Pancreas (tissue), 10 donors: ENCODE data around the gene RAB37. TPM values are rescaled to one million over a fixed set of nuclear protein-coding genes. Genes with fewer than 3 reads are reported as not detected.

Experiments used
- ATAC-seq, 4 donors: fragments of 200-7000 bp; cut with Tn5 transposase; one replicate each; pipeline versions ENCODE4 v1.8.0 to v1.9.1; 2020; ENCODE audit warnings: mild to moderate bottlenecking in 4 of 4, moderate library complexity in 4 of 4
- DNase-seq, 6 donors: peaks; one replicate each; pipeline ENCODE4 v3.0.0-alpha.2; 2020
- FAIRE-seq: peaks from 2 replicates; lab custom pipeline; 2012; peaks lifted over from hg19 to GRCh38; lab: Jason Lieb, UNC
- H3K27ac ChIP-seq, 4 donors: fragments of 200-600 bp; sonication (generic); 1 replicate in 3 of 4; 2 replicates in 1 of 4; pipeline versions ENCODE4 v1.5.0 to v1.8.0; 2020
- H3K27me3 ChIP-seq, 4 donors: fragments of 200-600 bp; one replicate each; pipeline ENCODE4 v1.8.0; 2021
- H3K36me3 ChIP-seq, 3 donors: fragments of 200-600 bp; sonication (generic) in 1 of 3; one replicate each; pipeline versions ENCODE4 v1.5.0 to v1.8.0; 2020 to 2021
- H3K4me1 ChIP-seq, 3 donors: fragments of 200-600 bp; one replicate each; pipeline ENCODE4 v1.8.0; 2021
- H3K4me3 ChIP-seq, 4 donors: fragments of 200-600 bp; sonication (generic) in 2 of 4; one replicate each; pipeline versions ENCODE4 v1.5.0 to v1.8.0; 2020 to 2021
- H3K9me3 ChIP-seq, 4 donors: fragments of 200-600 bp; one replicate each; pipeline ENCODE4 v1.8.0; 2021
- WGBS, 2 donors: extraction: QIAGEN DNeasy Blood & Tissue Kit; methylation state at CpG; one replicate each; pipeline ENCODE4 v1.1.7; 2013; 5-methylcytosine and 5-hydroxymethylcytosine counted together
- intact Hi-C, 3 donors: fragments of 100-400 bp; cut with DNase I; formaldehyde crosslinking; loops; one replicate each; pipeline versions ENCODE4 v1.11.1 to v1.14.2; 2022
- polyA plus RNA-seq, 2 donors: library from polyadenylated mRNA; stranded (reverse); fragments of 200-250 nt; gene quantifications; one replicate each; pipeline ENCODE4 v1.2.3, GENCODE V29; 2013
- total RNA-seq, 6 donors: library from RNA; stranded (reverse); fragmentation: NEBNext Ultra II Directional in 4 of 6; extraction: Animal tissue kit (Norgen Biotek cat#: 25700) in 4 of 6; gene quantifications; one replicate each; pipeline versions ENCODE4 v1.2.1 to v1.2.4, GENCODE V29; 2021 to 2023
- TF ChIP-seq, protein P1 (sequence below), 4 donors: fragments of 200-600 bp; sonication (generic) in 3 of 4; IDR thresholded peaks; one replicate each; pipeline versions ENCODE4 v1.5.0 to v1.8.0; 2021; ENCODE audit warnings: antibody characterized with exemption in 4 of 4
- donor health status: healthy with polysubstance abuse.
- donor health status: DM: no; HTN: no; CAD: no; lungs with moderate emphysema.
- donor health status: DM: no; HTN: no; CAD: no.
- donor health status: control.
- donor health status: control.
- donor health status: Bipolar disorder and iron deficiency.
- donor health status: DM: yes; HTN: yes; CAD: no.
- donor health status: DM: no; HTN: no; CAD: no.
- donor health status: DM: no; HTN: no; CAD: no.
- donor health status: DM: yes; HTN: yes; CAD: no.

Gene RAB37
- total and polyA plus RNA-seq, 8 donors: 0.79 to 3.1 (median 1.3) TPM

GRCh38 chr17:74694081-74694480, 43.0 kb upstream of the RAB37 start:
- DNase-seq (no peak), ATAC-seq (no peak), FAIRE-seq (no peak)
- H3K27ac ChIP-seq: no peak overlapping the region
- no peak overlapping the region for H3K4me3 ChIP-seq
- TF ChIP-seq, protein P1, sequence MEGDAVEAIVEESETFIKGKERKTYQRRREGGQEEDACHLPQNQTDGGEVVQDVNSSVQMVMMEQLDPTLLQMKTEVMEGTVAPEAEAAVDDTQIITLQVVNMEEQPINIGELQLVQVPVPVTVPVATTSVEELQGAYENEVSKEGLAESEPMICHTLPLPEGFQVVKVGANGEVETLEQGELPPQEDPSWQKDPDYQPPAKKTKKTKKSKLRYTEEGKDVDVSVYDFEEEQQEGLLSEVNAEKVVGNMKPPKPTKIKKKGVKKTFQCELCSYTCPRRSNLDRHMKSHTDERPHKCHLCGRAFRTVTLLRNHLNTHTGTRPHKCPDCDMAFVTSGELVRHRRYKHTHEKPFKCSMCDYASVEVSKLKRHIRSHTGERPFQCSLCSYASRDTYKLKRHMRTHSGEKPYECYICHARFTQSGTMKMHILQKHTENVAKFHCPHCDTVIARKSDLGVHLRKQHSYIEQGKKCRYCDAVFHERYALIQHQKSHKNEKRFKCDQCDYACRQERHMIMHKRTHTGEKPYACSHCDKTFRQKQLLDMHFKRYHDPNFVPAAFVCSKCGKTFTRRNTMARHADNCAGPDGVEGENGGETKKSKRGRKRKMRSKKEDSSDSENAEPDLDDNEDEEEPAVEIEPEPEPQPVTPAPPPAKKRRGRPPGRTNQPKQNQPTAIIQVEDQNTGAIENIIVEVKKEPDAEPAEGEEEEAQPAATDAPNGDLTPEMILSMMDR (IDR thresholded peaks at IDR 0.05): no peak
- H3K9me3 ChIP-seq: no peaks in the 10 kb centered on the region
- H3K4me1 ChIP-seq: no peaks in the 10 kb centered on the region
- H3K36me3 ChIP-seq: no peaks in the 10 kb centered on the region
- H3K27me3 ChIP-seq: no peaks in the 10 kb centered on the region
- 76 to 83% methylated on average over 4 of the region's 4 CpGs for WGBS, 2 donors
- intact Hi-C loops: no loop called here

DNA sequence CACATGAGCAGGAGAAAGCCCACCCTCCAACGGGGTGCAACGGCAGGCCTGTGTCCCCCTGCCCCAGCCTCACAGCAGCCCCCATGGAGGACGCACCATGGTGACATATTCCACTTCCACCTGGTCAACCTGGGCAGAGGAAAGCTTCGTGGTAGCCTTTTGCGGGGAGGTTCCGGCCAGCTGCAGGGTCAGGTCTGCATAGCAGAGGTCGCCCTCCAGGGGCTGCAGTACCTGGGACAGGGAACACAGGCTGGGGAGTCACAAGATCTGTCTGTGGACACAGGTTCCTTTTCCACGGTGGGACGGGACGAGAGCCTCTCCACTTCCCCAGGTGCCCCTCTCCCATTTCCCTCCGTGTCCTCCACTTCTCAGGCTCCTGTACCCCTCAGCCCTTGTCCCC, 41.4 kb upstream of the RAB37 start:
- intact Hi-C loops: no loop called here
- Histone ChIP-seq H3K27ac (no peak overlapping the region), H3K27me3 (no peaks in the 10 kb centered on the region), H3K4me1 (no peaks in the 10 kb centered on the region), H3K36me3 (no peaks in the 10 kb centered on the region), H3K9me3 (no peaks in the 10 kb centered on the region), H3K4me3 (no peak overlapping the region)
- TF ChIP-seq, protein P1 (IDR thresholded peaks at IDR 0.05): no peak
- DNase-seq (no peak), FAIRE-seq (no peak), ATAC-seq (no peak)
- WGBS, 2 donors: 45 to 66% methylated on average over 11 of the region's 11 CpGs

DNA sequence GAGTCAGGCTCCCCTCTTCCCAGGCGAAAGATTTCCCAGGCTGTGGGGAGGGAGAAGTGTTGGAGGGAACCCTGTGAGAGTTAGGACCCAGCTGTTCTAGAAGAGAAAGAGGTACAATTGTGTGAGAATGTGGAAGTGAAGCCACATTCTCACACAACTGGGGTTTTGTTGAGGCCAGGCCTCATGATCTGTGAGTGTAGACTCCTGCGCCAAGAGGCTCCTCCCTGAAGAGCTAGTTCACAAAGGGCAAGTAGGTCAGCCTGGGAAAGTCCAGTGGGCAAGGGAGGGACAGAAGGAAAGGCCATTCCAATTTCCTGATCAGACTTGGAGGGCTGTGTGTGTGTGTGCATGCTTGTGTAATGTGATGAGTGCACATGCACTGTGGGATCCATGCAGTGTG, 39.5 kb upstream of the RAB37 start:
- H3K4me3 ChIP-seq: no peak overlapping the region
- no peaks in the 10 kb centered on the region for H3K36me3 ChIP-seq
- H3K27ac ChIP-seq: no peak overlapping the region
- no peaks in the 10 kb centered on the region for H3K27me3 ChIP-seq
- TF ChIP-seq, protein P1 (IDR thresholded peaks at IDR 0.05): no peak
- intact Hi-C loops: no loop called here
- WGBS, 2 donors: 89 to 90% methylated on average over 2 of the region's 2 CpGs
- H3K9me3 ChIP-seq: no peaks in the 10 kb centered on the region
- DNase-seq: no peak
- no peaks in the 10 kb centered on the region for H3K4me1 ChIP-seq
- FAIRE-seq: no peak
- peak in 1 of 4 donors; percentile 51 for ATAC-seq

DNA sequence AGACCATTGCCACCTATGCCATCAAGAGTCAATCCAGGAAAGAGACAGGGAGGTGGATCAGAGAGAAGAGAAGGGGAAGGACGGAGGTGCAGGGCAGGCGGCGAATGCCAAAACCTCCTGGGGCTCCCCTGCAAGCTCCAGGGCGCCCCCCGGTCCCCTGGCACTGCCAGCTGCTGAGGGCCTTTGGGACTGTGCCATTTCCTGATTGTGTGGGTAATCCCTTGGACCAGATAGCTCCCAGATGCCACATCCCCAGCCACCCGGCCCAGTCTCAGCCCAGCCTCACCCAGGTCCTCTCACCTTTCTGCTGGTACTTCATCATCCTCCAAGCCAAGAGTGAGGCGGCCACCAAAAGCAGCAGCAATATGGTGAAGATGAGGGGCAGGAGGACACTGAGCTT, 39.0 kb upstream of the RAB37 start:
- intact Hi-C loops: no loop called here
- Histone ChIP-seq H3K4me3 (no peak overlapping the region), H3K27me3 (no peaks in the 10 kb centered on the region), H3K4me1 (no peaks in the 10 kb centered on the region), H3K27ac (no peak overlapping the region), H3K36me3 (no peaks in the 10 kb centered on the region), H3K9me3 (no peaks in the 10 kb centered on the region)
- DNase-seq: no peak
- no peak for ATAC-seq
- TF ChIP-seq, protein P1 (IDR thresholded peaks at IDR 0.05): no peak
- 81% methylated on average over 7 of the region's 7 CpGs for WGBS, 2 donors
- no peak for FAIRE-seq

GRCh38 chr17:74699236-74699635, 37.8 kb upstream of the RAB37 start:
- no peaks in the 10 kb centered on the region for H3K27me3 ChIP-seq
- H3K27ac ChIP-seq: no peak overlapping the region
- no peak overlapping the region for H3K4me3 ChIP-seq
- intact Hi-C loops: no loop called here
- H3K9me3 ChIP-seq: no peaks in the 10 kb centered on the region
- no peaks in the 10 kb centered on the region for H3K36me3 ChIP-seq
- DNase-seq (no peak), FAIRE-seq (no peak), ATAC-seq (no peak)
- no peaks in the 10 kb centered on the region for H3K4me1 ChIP-seq
- WGBS, 2 donors: 66 to 73% methylated on average over 9 of the region's 9 CpGs
- TF ChIP-seq, protein P1 (IDR thresholded peaks at IDR 0.05): no peak
